Measurements from ENCODE around the gene AGK. TPM values are rescaled to one million over a fixed set of nuclear protein-coding genes. Genes with fewer than 3 reads are reported as not detected.

Gene AGK
- total and polyA plus RNA-seq, 2 of the 8 experiments (the other 6 are each of a cell fraction or from before 2014, with no cell fraction given), result 25.8 to 34.0 TPM

DNA sequence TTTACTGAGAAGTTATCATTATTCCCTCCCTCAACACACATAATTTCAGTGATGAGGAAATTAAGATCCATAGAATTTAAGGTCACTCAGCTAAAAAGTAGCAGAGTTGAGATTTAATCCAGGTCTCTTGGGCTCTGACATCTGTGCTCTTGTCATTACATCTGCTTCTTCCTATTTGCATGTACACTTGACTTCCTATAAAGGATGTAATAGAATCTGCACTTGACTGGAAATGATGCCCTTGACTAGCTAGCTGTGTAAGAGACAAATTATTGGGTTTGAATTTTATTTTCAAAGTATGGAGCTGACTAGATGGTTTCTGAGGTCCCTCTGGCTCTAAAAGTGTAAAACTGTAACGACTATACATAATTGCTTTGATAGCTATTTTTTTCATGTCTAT, 59.5 kb downstream of the AGK start:
- FAIRE-seq (no peak), DNase-seq (ENCODE audit: low read depth in 1 of 2, low spot score in 2 of 2) (no peak)
- Histone ChIP-seq H3K14ac (ENCODE audit: insufficient read length) (no peak overlapping the region), H4K5ac (ENCODE audit: insufficient read length, low read depth, low read length) (no peak overlapping the region), H3K4me2 (ENCODE audit: insufficient read depth in 1 of 2, low read depth in 2 of 2, low read length in 2 of 2) (no peak overlapping the region), H2AFZ (ENCODE audit: low read length) (no peak overlapping the region), H3K27ac (ENCODE audit: low read depth, low read length) (no peak overlapping the region), H3K79me1 (ENCODE audit: low read depth, low read length) (no peaks in the 10 kb centered on the region), H3K23me2 (ENCODE audit: low read depth, low read length) (no peaks in the 10 kb centered on the region), H2AK5ac (ENCODE audit: low read depth, low read length) (no peak overlapping the region), H3K36me3 (ENCODE audit: control insufficient read depth in 2 of 4, insufficient read depth in 4 of 4, low read length in 3 of 4) (peaks cover 0 to 17% (median 9%) of the 10 kb centered on the region in 4 experiments; a peak in 6 of 8 replicates), H4K8ac (ENCODE audit: extremely low read depth, insufficient read depth, low read length) (no peak overlapping the region), H3K27me3 (replicated peaks in 1 of 4; ENCODE audit: control insufficient read depth in 3 of 4, extremely low read depth in 1 of 4, insufficient read depth in 3 of 4, low read length in 3 of 4) (no peaks in the 10 kb centered on the region), H2BK12ac (ENCODE audit: low read depth, low read length) (no peak overlapping the region), H3K79me2 (ENCODE audit: control insufficient read depth in 1 of 2, insufficient read depth in 2 of 2, low read length in 2 of 2) (no peaks in the 10 kb centered on the region), H3K4me1 (replicated peaks in 1 of 4; ENCODE audit: control insufficient read depth in 3 of 4, insufficient read depth in 4 of 4, low read length in 3 of 4) (peaks cover 0 to 7% (median 0%) of the 10 kb centered on the region in 4 experiments; a peak in 1 of 7 replicates), H3K23ac (ENCODE audit: insufficient read length) (no peak overlapping the region), H3K4ac (replicated peaks; ENCODE audit: insufficient read length, low read depth, low read length) (no peak overlapping the region), H2BK120ac (replicated peaks; ENCODE audit: low read depth, low read length) (no peak overlapping the region), H4K91ac (replicated peaks; ENCODE audit: insufficient read length, low read length) (no peak overlapping the region), H3K4me3 (ENCODE audit: extremely low read depth in 1 of 4, insufficient read depth in 2 of 4, low read depth in 3 of 4, low read length in 4 of 4) (no peak overlapping the region), H2BK20ac (ENCODE audit: low read length) (no peak overlapping the region), H3K56ac (replicated peaks; ENCODE audit: insufficient read length, low read depth, low read length) (no peak overlapping the region), H4K20me1 (replicated peaks in 1 of 2; ENCODE audit: control insufficient read depth in 1 of 2, insufficient read depth in 2 of 2, low read length in 2 of 2) (no peaks in the 10 kb centered on the region), H3K18ac (ENCODE audit: extremely low read depth, low read length) (no peak overlapping the region), H3K9me3 (ENCODE audit: insufficient read depth in 2 of 2, low read depth in 1 of 2, low read length in 1 of 2) (no peaks in the 10 kb centered on the region), H2BK5ac (ENCODE audit: low read depth, low read length) (no peak overlapping the region), H3K9ac (replicated peaks in 1 of 4; ENCODE audit: extremely low read depth in 1 of 4, low read depth in 3 of 4, low read length in 3 of 4) (no peak overlapping the region), H2BK15ac (ENCODE audit: low read length) (no peak overlapping the region)
- POLR2A ChIA-PET (ENCODE audit: partially characterized antibody), result interaction anchor here (0.7 kb wide), 1 partner anchor 24 kb away, joined by 3 read pairs; no protein-coding TSS in a partner anchor
- CTCF ChIA-PET (ENCODE audit: partially characterized antibody), result interaction anchor here (0.6 to 1.5 kb wide), 3 partner anchors 9 to 1088 kb away, joined by 3 to 5 read pairs (median 5); no protein-coding TSS in a partner anchor
- 89% methylated on average over 1 of the region's 1 CpG; no CpG with 5 or more reads in 1 of the 2 experiments for WGBS, 2 experiments (ENCODE audit: extremely low coverage in 1 of 2, insufficient coverage in 1 of 2, insufficient read length in 1 of 2, insufficient replicate concordance in 2 of 2, low coverage in 1 of 2, low lambda C conversion rate in 2 of 2, missing lambda C conversion rate in 1 of 2)
- no peak for TF ChIP-seq HDAC6 (IDR thresholded peaks at IDR 0.05; ENCODE audit: low read depth, low read length)
- TF ChIP-seq SIRT6 (IDR thresholded peaks at IDR 0.05; ENCODE audit: low read length), result no peak
- TF ChIP-seq GABPA (IDR thresholded peaks at IDR 0.05; ENCODE audit: borderline replicate concordance, insufficient read depth, low read length), result no peak
- TF ChIP-seq EZH2 (IDR thresholded peaks at IDR 0.05; ENCODE audit: low read depth, low read length, severe bottlenecking), result no peak
- TF ChIP-seq NANOG (IDR thresholded peaks at IDR 0.05; ENCODE audit: insufficient read depth, low read depth, low read length, poor library complexity, severe bottlenecking), result no peak
- no peak for TF ChIP-seq KDM4A (IDR thresholded peaks at IDR 0.05; ENCODE audit: low read depth, low read length, severe bottlenecking)
- TF ChIP-seq TCF12 (IDR thresholded peaks at IDR 0.05; ENCODE audit: low read depth, low read length), result no peak
- no peak for TF ChIP-seq RAD21 (IDR thresholded peaks at IDR 0.05 in 1 of 2, conservative IDR thresholded peaks at IDR 0.05 in 1 of 2; ENCODE audit: low read depth in 2 of 2, low read length in 2 of 2)
- no peak for TF ChIP-seq MAFK (IDR thresholded peaks at IDR 0.05; ENCODE audit: low read depth, low read length)
- TF ChIP-seq BRCA1 (IDR thresholded peaks at IDR 0.05; ENCODE audit: low read depth, low read length), result no peak
- TF ChIP-seq CREB1 (IDR thresholded peaks at IDR 0.05), result no peak
- no peak for TF ChIP-seq SP4 (IDR thresholded peaks at IDR 0.05; ENCODE audit: low read length)
- no peak for TF ChIP-seq RXRA (IDR thresholded peaks at IDR 0.05; ENCODE audit: insufficient read depth, low read depth, low read length)
- TF ChIP-seq ASH2L (IDR thresholded peaks at IDR 0.05; ENCODE audit: low read length), result no peak
- TF ChIP-seq SP1 (IDR thresholded peaks at IDR 0.05; ENCODE audit: low read depth, low read length), result no peak
